ENCODE data around the gene BACH2.

GRCh38 chr6:90227213-90227612, 69.4 kb downstream of the BACH2 start:
- TF ChIP-seq, protein P1, sequence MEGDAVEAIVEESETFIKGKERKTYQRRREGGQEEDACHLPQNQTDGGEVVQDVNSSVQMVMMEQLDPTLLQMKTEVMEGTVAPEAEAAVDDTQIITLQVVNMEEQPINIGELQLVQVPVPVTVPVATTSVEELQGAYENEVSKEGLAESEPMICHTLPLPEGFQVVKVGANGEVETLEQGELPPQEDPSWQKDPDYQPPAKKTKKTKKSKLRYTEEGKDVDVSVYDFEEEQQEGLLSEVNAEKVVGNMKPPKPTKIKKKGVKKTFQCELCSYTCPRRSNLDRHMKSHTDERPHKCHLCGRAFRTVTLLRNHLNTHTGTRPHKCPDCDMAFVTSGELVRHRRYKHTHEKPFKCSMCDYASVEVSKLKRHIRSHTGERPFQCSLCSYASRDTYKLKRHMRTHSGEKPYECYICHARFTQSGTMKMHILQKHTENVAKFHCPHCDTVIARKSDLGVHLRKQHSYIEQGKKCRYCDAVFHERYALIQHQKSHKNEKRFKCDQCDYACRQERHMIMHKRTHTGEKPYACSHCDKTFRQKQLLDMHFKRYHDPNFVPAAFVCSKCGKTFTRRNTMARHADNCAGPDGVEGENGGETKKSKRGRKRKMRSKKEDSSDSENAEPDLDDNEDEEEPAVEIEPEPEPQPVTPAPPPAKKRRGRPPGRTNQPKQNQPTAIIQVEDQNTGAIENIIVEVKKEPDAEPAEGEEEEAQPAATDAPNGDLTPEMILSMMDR (IDR thresholded peaks at IDR 0.05) = no peak
- TF ChIP-seq POLR2AphosphoS5 (IDR thresholded peaks at IDR 0.05) = no peak
